HG03060 (cell line): ENCODE measurements around the gene TEX14.
"Not testable (repeated sequence)": the region's sequence is repeated elsewhere in the genome, so short reads cannot be mapped to it uniquely, and the experiment has no call there.

Experiments
- ATAC-seq: cut with Tn5 transposase; IDR thresholded peaks from one replicate; pipeline ENCODE4 v1.9.1; 2021; ENCODE audit warnings: low read depth, moderate number of reproducible peaks; ENCODE audit not compliant: unreplicated experiment

Gene TEX14

DNA sequence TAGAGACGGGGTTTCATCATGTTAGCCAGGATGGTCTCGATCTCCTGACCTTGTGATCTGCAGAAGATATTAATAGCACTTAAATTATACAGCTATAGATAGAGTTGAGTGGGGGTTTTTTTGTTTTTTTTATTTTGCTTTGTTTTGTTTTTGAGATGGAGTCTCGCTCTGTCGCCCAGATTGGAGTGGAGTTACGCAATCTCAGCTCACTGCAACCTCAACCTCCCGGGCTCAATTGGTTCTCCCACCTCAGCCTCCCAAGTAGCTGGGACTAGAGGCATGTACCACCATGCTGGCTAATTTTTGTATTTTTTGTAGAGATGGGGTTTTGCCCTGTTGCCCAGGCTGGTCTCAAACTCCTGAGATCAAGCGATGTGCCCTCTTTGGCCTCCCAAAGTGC is 1.8 kb downstream of the TEX14 start:
- not testable (repeated sequence) for ATAC-seq

DNA sequence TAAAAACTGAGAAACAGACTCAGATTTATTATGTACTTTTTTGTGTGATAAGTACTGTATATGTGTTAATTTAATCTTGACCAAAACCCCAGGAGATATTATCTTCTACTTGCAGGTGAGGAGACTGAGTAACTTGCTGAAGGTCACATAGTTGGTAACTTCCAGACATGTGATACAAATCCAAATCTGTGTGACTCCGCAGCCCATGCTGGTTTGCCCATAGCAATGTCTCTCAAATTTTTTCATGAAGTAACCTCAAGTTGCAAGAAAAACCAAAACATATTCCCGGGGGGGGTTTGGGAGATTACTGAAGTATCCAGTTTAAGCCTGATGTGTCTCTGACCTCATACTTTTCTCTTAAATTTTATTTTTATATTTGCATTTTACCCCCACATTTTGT is 3.3 kb downstream of the TEX14 start:
- no peak for ATAC-seq

GRCh38 chr17:58686980-58687379 is 4.9 kb downstream of the TEX14 start:
- no peak for ATAC-seq

GRCh38 chr17:58684462-58684861 is 7.4 kb downstream of the TEX14 start:
- not testable (repeated sequence) for ATAC-seq

DNA sequence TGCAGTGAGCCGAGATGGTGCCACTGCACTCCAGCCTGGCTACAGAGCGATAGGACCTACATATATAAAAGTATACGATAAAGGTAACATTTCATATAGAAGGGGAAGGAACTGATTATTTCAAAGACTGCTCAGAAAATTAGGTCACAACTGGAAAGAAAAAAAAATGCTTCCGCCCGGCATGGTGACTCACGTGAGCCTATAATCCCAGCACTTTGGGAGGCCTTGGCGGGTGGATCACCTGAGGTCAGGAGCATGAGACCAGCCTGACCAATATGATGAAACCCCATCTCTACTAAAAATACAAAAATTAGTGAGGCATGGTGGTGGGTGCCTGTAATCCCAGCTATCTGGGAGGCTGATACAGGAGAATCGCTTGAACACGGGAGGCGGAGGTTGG is 7.8 kb downstream of the TEX14 start:
- ATAC-seq: no peak

- ATAC-seq: no peak
These were observed 11.8 kb downstream of the TEX14 start for GRCh38 chr17:58680038-58680369.

GRCh38 chr17:58679263-58680037 is 12.4 kb downstream of the TEX14 start:
- ATAC-seq: no peak

GRCh38 chr17:58678287-58678686 is 13.6 kb downstream of the TEX14 start:
- ATAC-seq: not testable (repeated sequence)

GRCh38 chr17:58677194-58677880 is 14.5 kb downstream of the TEX14 start:
- no peak for ATAC-seq

DNA sequence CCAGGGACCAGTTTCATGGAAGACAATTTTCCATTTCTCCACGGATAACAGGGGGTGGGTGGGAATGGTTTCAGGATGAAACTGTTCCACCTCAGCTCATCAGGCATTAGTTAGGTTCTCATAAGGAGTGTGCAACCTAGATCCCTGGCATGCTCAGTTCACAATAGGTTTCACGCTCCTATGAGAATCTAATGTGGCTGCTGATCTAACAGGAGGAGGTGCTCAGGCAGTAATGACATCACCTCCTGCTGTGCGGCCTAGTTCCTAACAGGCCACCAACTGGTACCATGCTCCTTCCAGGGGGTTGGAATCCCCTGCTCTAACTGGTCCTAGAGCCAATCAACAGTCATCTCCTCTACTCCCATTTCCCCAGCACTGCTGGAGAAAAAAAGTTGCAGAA is 19.9 kb downstream of the TEX14 start:
- no peak for ATAC-seq

DNA sequence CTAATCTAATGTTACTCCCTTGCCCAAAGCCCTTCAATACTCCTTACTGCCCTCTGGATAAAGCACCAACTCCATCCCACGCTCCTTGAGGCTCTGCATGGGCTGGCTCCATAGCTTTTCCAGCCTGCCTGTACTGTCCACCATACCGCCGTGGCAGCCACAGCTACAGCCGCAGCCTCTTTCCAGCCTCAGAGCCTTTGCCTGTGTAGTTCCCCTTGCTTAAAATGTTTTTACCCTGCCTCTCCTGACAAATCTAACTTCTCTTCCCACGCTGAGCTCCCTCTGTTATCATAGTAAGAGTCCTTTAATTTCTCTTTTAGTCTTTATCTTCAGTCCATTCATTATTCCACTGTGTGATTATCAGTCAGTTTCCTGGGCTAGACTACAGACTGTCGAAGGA is 22.0 kb downstream of the TEX14 start:
- ATAC-seq: no peak

- no peak for ATAC-seq
These were observed 23.3 kb downstream of the TEX14 start for GRCh38 chr17:58668598-58668935.

DNA sequence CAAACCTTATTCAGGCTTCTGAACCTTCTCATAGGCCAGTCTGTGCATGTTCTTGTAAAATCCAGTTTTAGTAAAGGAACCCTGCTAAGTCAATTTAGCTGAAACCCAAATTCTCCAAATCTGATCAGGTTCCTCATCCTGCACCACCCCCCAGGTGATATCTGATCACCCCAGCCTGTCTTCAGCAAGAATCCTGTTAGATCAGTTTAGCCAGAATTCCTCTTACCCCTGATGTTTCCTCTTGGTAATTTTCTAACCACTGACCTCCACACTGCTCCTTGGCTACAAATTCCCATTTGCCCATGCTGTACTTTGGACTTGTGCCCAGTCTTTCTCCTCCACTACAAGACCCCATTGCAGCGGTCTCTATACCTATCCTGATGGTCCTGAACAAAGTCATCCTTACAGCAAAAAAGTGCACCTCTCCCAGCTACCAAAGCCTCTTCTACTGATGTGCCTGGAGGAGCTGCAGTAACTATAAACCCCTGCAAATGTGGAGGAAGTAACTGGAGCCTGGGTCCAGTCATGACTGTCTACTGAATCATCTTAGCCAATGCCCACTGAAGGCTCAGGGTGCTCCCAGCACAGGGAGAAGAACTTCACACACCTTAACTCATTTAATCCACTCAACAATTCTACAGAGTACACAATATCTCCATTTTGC is 23.8 kb downstream of the TEX14 start:
- ATAC-seq: no peak

DNA sequence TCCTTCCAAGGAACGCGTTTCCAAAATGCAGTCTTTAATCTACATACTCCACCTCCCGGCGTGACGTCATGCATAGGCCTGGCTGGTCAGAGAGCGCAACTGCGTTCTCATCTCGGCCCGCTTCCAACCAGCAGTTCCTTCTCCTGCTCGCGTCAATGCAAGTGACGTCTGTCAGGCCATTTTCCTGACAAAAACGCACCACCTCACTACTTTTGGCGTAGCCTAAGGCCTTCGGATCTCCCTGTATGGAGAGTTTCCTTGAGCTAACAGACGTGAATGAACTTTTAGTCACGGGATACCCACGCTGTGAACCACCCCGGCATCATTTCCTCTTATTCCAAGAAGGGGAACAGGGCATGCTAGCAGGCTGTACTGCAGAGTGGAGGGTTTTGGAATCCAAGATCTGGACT is 25.0 kb downstream of the TEX14 start:
- ATAC-seq: no peak

DNA sequence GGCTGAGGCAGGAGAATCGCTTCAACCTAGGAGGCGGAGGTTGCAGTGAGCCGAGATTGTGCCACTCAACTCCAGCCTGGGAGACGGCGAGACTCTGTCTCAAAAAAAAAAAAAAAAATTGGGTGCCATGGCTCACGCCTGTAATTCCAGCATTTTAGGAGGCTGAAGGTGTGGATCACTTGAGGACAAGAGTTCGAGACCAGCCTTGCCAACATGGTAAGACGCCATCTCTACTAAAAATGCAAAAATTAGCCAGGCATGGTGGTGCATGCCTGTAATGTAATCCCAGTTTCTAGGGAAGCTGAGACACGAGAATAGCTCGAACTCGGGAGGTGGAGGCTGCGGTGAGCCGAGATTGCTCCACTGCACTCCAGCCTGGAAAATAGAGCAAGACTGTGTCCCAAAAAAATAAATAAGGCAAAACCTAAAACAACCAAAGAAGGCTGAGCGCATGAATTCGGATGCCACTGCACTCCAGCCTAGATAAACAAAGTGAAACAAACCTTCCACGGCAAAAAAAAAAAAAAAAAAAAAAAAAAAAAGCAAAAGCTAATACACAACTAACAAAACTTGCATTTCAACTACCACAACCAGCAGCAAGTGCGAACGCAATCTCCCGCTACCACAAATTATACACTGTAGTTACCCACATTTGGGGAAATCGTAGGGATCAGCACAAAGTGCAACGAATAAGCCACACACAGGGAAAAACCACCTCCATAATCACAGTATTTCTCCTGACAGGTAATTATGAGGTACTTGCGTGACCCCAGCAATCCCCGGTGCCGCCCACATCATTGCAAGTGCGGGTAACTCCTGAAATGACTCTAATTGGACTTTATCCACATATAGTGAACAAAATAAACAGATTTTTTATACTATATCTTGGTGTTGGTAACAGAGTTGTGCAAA is 25.6 kb downstream of the TEX14 start:
- no peak for ATAC-seq

DNA sequence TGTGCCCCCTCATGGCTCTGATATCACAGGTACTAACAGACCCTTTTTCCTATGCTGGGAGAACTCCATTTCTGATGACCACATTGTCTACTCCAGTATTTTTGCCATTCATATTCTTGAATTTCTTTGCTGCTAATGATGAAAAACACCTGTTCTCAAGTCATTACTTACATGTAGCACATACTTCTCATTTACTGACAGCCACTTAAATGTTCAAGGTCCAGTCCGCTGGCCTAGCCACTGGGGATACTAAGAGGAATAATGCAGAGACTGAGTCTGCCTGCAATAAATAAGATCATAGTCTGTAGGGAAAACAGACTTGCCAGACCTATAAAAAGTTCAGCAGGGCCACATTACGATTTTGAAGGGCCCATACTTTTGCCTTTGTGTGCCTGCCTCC is 27.5 kb downstream of the TEX14 start:
- ATAC-seq: no peak

DNA sequence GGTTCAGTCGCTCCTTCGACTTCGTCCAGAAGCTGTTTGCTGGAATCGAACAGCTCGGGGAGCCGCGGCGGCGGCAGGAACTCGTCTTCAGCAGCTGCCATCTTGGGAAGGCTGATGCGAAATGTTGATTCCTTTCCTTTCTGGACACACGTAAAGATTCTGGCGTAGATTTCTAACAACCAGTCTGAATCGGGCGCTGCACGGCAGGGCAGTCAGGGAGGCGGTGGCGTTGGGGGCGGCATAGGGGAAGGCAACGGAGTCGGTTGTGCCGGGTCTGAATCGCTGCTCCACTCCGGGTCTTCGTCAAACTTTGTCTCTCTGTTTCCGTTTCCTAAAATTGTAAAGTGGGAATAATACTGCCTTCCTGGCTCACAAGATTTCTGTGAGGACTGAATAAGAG is 30.3 kb downstream of the TEX14 start:
- ATAC-seq: no peak

GRCh38 chr17:58660621-58661020 is 31.2 kb downstream of the TEX14 start:
- no peak for ATAC-seq

DNA sequence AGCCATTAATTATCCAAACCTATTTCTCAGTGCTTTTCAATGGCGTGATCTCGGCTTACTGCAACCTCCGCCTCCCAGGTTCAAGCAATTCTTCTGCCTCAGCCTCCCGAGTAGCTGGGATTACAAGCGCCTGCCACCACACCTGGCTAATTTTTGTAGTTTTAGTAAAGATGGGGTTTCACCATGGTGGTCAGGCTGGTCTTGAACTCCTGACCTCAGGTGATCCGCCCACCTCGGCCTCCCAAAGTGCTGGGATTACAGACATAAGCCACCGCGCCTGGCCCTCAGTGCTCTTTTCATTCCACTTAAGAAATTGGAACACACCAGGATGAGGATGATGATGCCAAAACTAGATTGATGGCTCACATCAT is 32.1 kb downstream of the TEX14 start:
- ATAC-seq: not testable (repeated sequence)

DNA sequence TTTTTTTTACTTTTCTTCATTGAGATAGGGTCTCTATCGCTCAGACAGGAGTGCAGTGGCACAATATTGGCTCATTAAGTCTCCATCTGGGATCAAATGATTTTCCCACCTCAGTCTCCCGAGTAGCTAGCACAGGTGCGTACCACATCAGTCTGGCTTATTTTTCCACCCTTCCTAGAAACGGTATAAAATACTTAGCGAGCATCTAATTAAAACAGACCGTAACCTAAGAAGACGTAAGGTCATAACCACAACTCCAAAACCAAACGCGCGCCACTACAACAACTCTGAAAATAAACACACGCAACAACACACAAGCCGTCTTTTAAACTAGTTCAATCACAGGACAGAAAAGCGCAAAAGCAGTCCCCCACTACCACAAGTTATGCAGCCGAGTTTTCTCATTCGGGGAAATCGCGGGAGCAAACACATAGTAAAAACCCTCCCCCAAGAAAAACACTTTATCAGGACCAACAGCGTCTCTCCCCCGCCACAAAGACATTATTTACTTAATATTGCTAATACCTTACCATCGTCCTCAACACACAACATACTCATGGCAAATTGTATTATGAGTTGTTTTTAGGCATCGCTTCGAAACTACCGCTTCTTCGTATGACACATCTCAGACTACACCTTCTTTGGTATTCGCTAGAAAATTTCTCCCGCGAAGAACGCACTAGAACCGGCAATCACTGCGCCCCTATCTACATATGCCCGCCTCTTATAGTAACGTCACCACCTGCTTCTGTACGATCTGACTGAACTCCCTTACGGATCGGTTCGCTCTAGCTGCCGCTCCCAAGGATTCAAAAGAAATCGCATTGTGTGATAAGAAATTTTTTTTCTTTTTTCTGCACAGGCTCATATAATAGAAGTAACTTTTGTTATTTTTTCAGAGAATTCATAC is 32.8 kb downstream of the TEX14 start:
- peak; percentile 40 for ATAC-seq
